ENCODE results near the gene PDHB.
"Not testable (repeated sequence)": the region's sequence is repeated elsewhere in the genome, so short reads cannot be mapped to it uniquely, and the experiment has no call there.

Gene PDHB

DNA sequence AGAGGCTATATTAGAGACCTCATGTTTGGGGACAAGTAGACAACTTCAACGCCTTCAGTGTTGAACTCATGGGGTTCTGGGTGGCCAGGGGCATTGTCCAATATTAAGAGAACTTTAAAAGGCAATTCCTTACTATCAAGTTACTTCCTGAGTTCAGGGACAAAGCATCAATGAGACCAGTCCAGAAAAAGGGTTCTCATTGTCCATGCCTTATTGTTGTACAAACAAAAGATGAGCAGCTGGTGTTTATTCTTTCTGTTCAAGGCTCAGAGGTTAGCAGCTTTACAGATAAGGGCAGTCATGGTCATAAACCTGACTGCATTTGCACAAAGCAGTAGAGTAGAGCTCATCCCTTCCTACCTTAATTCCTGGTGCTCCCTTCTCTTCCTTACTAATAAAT is 18.5 kb upstream of the PDHB start:
- Histone ChIP-seq H3K4me3 (ENCODE audit: low read length) (no peak overlapping the region), H4K20me1 (ENCODE audit: insufficient read depth, low read length) (no peaks in the 10 kb centered on the region), H2AFZ (ENCODE audit: low read depth, low read length) (no peak overlapping the region), H3K9me3 (ENCODE audit: insufficient read depth, low read length) (peaks cover 9% of the 10 kb centered on the region; the same call in 1 of the 2 replicates), H3K79me2 (ENCODE audit: low read length) (no peaks in the 10 kb centered on the region), H3K27me3 (ENCODE audit: low read depth, low read length) (no peaks in the 10 kb centered on the region), H3K9ac (ENCODE audit: low read length) (no peak overlapping the region), H3K4me1 (ENCODE audit: low read length) (no peaks in the 10 kb centered on the region), H3K4me2 (ENCODE audit: low read length) (no peak overlapping the region), H3K36me3 (replicated peaks; ENCODE audit: low read depth, low read length) (no peaks in the 10 kb centered on the region), H3K27ac (ENCODE audit: low read length) (no peak overlapping the region)
- no peak for TF ChIP-seq CTCF (IDR thresholded peaks at IDR 0.05; ENCODE audit: low read depth, low read length)
- no peak for TF ChIP-seq EZH2phosphoT487 (IDR thresholded peaks at IDR 0.05; ENCODE audit: low read depth)

DNA sequence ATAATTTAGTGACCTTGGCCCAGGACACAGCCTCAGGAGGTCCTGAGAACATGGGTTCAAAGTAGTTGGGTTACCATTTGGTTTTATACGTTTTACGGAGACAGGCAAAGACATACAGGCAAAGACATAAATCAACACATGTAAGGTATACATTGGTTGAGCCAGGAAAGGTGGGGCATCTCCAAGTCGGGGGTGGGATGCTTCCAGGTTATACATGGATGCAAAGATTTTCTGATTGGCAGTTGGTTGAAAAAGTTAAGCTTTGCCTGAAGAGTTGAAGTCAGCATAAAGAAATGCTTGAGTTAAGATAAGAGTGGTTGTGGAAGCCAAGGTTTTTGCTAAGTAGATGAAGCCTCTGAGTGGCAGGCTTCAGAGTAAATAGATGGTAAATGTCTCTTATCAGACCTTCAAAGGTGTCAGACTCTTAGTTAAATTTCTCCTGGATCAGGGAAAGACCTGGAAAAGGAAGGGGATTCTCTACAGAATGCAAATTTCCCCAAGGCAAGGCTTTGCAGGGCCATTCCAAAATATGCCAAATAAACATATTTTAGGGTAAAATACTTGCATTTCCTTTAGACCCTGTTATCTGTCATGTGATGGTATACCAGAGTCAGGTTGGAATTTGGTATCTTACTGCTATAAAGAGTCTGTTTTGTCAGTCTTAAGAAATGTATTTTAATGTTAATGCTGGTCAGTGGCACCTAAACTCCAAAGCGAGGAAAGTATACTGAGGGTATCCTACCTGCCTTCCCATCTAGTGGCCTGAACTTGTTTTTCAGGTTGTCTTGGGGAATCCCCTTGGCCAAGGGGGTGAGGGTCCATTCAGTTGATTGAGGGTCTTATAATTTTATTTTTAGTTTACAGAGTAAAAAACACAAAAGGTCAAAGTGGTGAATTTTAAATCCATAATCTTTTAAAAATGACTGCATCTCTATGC is 8.2 kb upstream of the PDHB start:
- Histone ChIP-seq H3K9ac (ENCODE audit: low read length) (no peak overlapping the region), H4K20me1 (ENCODE audit: insufficient read depth, low read length) (no peaks in the 10 kb centered on the region), H3K79me2 (ENCODE audit: low read length) (no peaks in the 10 kb centered on the region), H3K4me2 (ENCODE audit: low read length) (no peak overlapping the region), H3K36me3 (replicated peaks; ENCODE audit: low read depth, low read length) (no peaks in the 10 kb centered on the region), H3K4me3 (ENCODE audit: low read length) (no peak overlapping the region), H3K27ac (ENCODE audit: low read length) (no peak overlapping the region), H2AFZ (ENCODE audit: low read depth, low read length) (no peak overlapping the region), H3K4me1 (ENCODE audit: low read length) (no peaks in the 10 kb centered on the region), H3K27me3 (ENCODE audit: low read depth, low read length) (peaks cover 8% of the 10 kb centered on the region; the same call in 1 of the 2 replicates), H3K9me3 (ENCODE audit: insufficient read depth, low read length) (no peaks in the 10 kb centered on the region)
- TF ChIP-seq EZH2phosphoT487 (IDR thresholded peaks at IDR 0.05; ENCODE audit: low read depth) (no peak), CTCF (IDR thresholded peaks at IDR 0.05; ENCODE audit: low read depth, low read length) (no peak)

DNA sequence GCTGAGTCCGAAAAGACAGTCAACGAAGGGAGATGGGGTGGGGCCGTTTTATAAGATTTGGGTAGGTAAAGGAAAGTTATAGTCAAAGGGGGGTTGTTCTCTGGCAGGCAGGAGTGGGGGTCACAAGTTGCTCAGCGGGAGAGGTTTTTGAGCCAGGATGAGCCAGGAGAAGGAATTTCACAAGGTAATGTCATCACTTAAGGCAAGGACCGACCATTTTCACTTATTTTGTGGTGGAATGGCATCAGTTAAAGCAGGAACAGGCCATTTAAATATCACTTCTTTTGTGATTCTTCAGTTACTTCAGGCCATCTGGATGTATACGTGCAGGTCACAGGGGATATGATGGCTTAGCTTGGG is 7.3 kb upstream of the PDHB start:
- H4K20me1 ChIP-seq (ENCODE audit: insufficient read depth, low read length); H3K9me3 ChIP-seq (ENCODE audit: insufficient read depth, low read length); H3K4me3 ChIP-seq (ENCODE audit: low read length); H3K27ac ChIP-seq (ENCODE audit: low read length); H3K27me3 ChIP-seq (ENCODE audit: low read depth, low read length); H3K4me1 ChIP-seq (ENCODE audit: low read length); H2AFZ ChIP-seq (ENCODE audit: low read depth, low read length); H3K36me3 ChIP-seq (replicated peaks; ENCODE audit: low read depth, low read length); H3K4me2 ChIP-seq (ENCODE audit: low read length); H3K9ac ChIP-seq (ENCODE audit: low read length); H3K79me2 ChIP-seq (ENCODE audit: low read length): not testable (repeated sequence)

DNA sequence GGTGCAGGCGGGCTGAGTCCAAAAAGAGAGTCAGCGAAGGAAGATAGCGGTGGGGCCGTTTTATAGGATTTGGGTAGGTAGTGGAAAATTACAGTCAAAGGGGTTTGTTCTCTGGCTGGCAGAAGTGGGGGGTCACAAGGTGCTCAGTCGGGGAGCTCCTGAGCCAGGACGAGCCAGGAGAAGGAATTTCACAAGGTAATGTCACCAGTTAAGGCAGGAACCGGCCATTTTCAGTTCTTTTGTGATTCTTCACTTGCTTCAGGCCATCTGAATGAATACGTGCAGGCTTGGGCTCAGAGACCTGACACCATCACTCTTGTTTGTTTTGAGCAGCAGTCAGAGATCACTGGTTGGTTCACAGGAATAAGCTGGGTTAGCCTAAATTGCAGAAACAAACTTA is 3.6 kb upstream of the PDHB start:
- H3K79me2 ChIP-seq (ENCODE audit: low read length) = peaks cover 12% of the 10 kb centered on the region
- not testable (repeated sequence) for H3K9me3 ChIP-seq (ENCODE audit: insufficient read depth, low read length); H2AFZ ChIP-seq (ENCODE audit: low read depth, low read length); H4K20me1 ChIP-seq (ENCODE audit: insufficient read depth, low read length); H3K27me3 ChIP-seq (ENCODE audit: low read depth, low read length); H3K9ac ChIP-seq (ENCODE audit: low read length); H3K4me3 ChIP-seq (ENCODE audit: low read length); H3K36me3 ChIP-seq (replicated peaks; ENCODE audit: low read depth, low read length); H3K4me2 ChIP-seq (ENCODE audit: low read length); H3K27ac ChIP-seq (ENCODE audit: low read length)
- H3K4me1 ChIP-seq (ENCODE audit: low read length) = peaks cover 12% of the 10 kb centered on the region

DNA sequence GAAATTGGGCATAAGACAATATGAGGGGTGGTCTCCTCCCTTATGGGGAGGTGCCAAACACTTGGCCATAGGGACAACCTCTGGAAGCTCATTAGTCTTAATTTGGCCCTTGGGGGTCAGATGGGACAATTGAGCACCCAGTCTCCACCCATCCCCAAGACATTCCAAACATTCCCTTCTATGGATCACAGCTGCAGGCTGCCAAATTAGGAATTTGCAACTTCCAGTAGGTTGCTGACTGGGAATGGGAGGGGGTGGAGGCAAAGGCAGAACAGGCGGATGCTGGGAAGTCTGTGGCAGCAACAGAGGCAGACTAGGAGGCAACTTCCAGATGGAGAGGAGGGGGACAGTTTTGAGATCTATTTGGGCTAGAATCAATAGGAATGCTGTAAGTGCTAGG is 1.4 kb upstream of the PDHB start:
- no peak overlapping the region for H3K4me3 ChIP-seq (ENCODE audit: low read length)
- no peak overlapping the region for H2AFZ ChIP-seq (ENCODE audit: low read depth, low read length)
- TF ChIP-seq CTCF (IDR thresholded peaks at IDR 0.05; ENCODE audit: low read depth, low read length) = no peak
- TF ChIP-seq EZH2phosphoT487 (IDR thresholded peaks at IDR 0.05; ENCODE audit: low read depth) = no peak

More for the DNA sequence above, 1.4 kb upstream of the PDHB start:
- H3K27ac ChIP-seq (ENCODE audit: low read length) = no peak overlapping the region
- H3K9ac ChIP-seq (ENCODE audit: low read length) = no peak overlapping the region
- H3K79me2 ChIP-seq (ENCODE audit: low read length) = peaks cover 17% of the 10 kb centered on the region
- H3K4me2 ChIP-seq (ENCODE audit: low read length) = no peak overlapping the region
- peaks cover 22% of the 10 kb centered on the region for H3K36me3 ChIP-seq (replicated peaks; ENCODE audit: low read depth, low read length)
- peaks cover 12% of the 10 kb centered on the region for H3K4me1 ChIP-seq (ENCODE audit: low read length)
- H3K9me3 ChIP-seq (ENCODE audit: insufficient read depth, low read length) = no peaks in the 10 kb centered on the region
- H4K20me1 ChIP-seq (ENCODE audit: insufficient read depth, low read length) = no peaks in the 10 kb centered on the region
- no peaks in the 10 kb centered on the region for H3K27me3 ChIP-seq (ENCODE audit: low read depth, low read length)

Data from OCI-LY3 (cell line).